Peyer's patch (tissue), 4 donors: ENCODE results near the gene DST. TPM values are rescaled to one million over a fixed set of nuclear protein-coding genes. Genes with fewer than 3 reads are reported as not detected.
A peak's percentile ranks its signal among the peaks of the same experiment; 100 is the strongest.

ENCODE experiments used
- DNase-seq, 3 donors: peaks; one replicate each; pipeline ENCODE4 v3.0.0-alpha.2; 2017 to 2019
- H3K27ac ChIP-seq, 4 donors: fragments of 200-600 bp; sonication (generic); one replicate each; pipeline ENCODE4 v1.5.1; 2016 to 2019
- H3K27me3 ChIP-seq, 2 donors: fragments of 200-600 bp; sonication (generic); one replicate each; pipeline ENCODE4 v1.5.1; 2019
- H3K36me3 ChIP-seq, 3 donors: fragments of 200-600 bp; sonication (generic); one replicate each; pipeline ENCODE4 v1.5.1; 2016 to 2019
- H3K4me1 ChIP-seq, 4 donors: fragments of 200-600 bp; sonication (generic); one replicate each; pipeline ENCODE4 v1.5.1; 2016 to 2019
- H3K4me3 ChIP-seq, 4 donors: fragments of 200-600 bp; sonication (generic); 1 replicate in 3 of 4; 2 replicates in 1 of 4; pipeline ENCODE4 v1.5.1; 2016 to 2019; ENCODE audit warnings: mild to moderate bottlenecking in 1 of 4
- H3K9me3 ChIP-seq, 4 donors: fragments of 200-600 bp; sonication (generic); one replicate each; pipeline ENCODE4 v1.5.1; 2016 to 2019; ENCODE audit warnings: mild to moderate bottlenecking in 1 of 4
- POLR2A ChIP-seq, 2 donors: fragments of 450-650 bp; IDR thresholded peaks; one replicate each; pipeline ENCODE4 v1.5.1; 2017; ENCODE audit warnings: antibody characterized with exemption in 2 of 2, mild to moderate bottlenecking in 2 of 2, moderate library complexity in 2 of 2
- total RNA-seq, 4 donors: library from RNA; depleted of rRNA; stranded (reverse); fragments of >200 nt; gene quantifications; one replicate each; pipeline ENCODE4 v1.1.0, GENCODE V29; 2016
- TF ChIP-seq, protein P1 (sequence below), 6 experiments: fragments of 450-650 bp in 4 of 6; fragments of 200-600 bp in 2 of 6; sonication (generic) in 1 of 6; IDR thresholded peaks; one replicate each; pipeline ENCODE4 v1.5.1; 2017 to 2019; ENCODE audit warnings: antibody characterized with exemption in 6 of 6, mild to moderate bottlenecking in 3 of 6, moderate library complexity in 1 of 6

Gene DST
- total RNA-seq, 4 donors from 2014 or later = 243 to 320 (median 285) TPM

DNA sequence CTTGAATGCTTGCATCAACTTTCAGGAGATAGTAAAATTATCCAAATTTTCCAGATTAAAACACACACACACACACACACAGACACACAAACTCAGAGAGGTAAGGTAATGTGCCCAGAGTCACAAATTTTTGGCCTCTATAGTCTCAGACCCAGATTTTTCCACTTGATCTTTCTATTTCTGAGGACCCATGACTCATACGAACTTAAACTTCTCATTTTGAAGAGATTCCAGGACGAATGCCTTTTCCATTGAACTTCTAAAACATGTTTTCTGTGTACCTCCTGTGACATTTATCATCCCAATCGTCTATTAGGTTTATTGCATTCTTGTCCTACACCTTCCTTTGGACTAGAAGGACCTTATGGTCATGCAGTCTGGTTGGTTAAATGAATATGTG is 222.4 kb downstream of the DST start:
- Histone ChIP-seq H3K4me3 (no peak overlapping the region), H3K27me3 (no peaks in the 10 kb centered on the region), H3K4me1 (no peaks in the 10 kb centered on the region), H3K9me3 (no peaks in the 10 kb centered on the region), H3K27ac (no peak overlapping the region), H3K36me3 (no peaks in the 10 kb centered on the region)
- DNase-seq = no peak
- TF ChIP-seq, protein P1, sequence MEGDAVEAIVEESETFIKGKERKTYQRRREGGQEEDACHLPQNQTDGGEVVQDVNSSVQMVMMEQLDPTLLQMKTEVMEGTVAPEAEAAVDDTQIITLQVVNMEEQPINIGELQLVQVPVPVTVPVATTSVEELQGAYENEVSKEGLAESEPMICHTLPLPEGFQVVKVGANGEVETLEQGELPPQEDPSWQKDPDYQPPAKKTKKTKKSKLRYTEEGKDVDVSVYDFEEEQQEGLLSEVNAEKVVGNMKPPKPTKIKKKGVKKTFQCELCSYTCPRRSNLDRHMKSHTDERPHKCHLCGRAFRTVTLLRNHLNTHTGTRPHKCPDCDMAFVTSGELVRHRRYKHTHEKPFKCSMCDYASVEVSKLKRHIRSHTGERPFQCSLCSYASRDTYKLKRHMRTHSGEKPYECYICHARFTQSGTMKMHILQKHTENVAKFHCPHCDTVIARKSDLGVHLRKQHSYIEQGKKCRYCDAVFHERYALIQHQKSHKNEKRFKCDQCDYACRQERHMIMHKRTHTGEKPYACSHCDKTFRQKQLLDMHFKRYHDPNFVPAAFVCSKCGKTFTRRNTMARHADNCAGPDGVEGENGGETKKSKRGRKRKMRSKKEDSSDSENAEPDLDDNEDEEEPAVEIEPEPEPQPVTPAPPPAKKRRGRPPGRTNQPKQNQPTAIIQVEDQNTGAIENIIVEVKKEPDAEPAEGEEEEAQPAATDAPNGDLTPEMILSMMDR (IDR thresholded peaks at IDR 0.05) = no peak
- no peak for TF ChIP-seq POLR2A (IDR thresholded peaks at IDR 0.05)

DNA sequence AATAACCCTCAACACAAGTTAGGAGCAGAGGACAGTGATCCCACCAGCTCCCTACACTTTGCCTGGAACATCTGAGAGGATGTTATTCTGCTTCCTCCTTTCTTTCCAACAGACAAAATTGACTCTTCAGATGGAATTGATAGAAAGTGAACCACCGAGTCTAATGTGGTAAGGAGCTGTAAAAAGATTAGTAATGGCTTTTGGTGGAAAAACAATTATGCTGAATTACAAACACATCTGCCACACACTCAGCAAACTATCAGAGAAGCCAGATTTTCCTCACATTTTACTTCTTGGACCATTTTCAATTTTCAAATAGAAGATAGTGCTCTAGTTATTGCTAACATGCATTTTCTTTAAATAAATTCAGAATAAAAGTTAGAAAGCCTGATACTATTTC is 223.5 kb downstream of the DST start:
- H3K4me3 ChIP-seq = no peak overlapping the region
- no peaks in the 10 kb centered on the region for H3K9me3 ChIP-seq
- no peak overlapping the region for H3K27ac ChIP-seq
- no peak for DNase-seq
- H3K27me3 ChIP-seq = no peaks in the 10 kb centered on the region
- H3K36me3 ChIP-seq = no peaks in the 10 kb centered on the region
- TF ChIP-seq, protein P1 (IDR thresholded peaks at IDR 0.05) = no peak
- no peak for TF ChIP-seq POLR2A (IDR thresholded peaks at IDR 0.05)
- H3K4me1 ChIP-seq = no peaks in the 10 kb centered on the region

DNA sequence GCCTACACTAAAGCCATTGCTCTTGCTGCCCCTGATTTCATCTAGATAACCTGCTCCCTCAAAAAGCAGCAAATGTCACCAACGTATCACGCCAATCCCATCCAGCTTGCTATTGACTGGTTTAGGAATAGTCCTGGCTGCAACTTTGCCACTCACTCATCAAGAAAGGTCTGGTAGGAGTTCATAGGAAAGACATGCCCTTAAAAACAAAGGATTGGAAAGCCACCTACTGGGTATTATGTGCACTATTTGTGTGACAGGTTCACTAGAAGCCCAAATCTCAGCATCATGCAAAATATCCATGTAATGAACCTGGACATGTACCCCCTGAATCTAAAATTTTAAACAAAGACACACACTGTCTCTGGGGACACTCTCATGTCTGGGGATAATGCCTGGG is 224.9 kb downstream of the DST start:
- no peak for DNase-seq
- H3K27ac ChIP-seq = no peak overlapping the region

DNA sequence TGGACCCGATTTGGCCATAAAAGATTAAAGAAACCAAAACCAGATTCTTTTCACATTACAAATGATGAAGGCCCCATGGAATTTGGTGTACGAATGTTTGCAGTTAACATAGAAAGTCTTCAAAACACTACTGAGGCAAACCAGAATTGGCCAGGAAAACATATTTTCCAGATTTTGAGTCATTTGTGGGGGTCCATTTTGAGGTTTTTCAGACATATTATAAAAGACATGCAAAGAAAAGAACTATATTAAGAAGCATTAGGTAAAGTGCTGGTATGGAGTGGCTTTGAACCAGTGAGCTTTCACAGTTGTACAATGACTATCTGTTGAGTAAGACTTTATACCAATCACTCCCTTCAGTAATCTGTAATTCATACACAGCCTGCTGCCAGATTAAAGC is 226.4 kb downstream of the DST start:
- no peak for TF ChIP-seq POLR2A (IDR thresholded peaks at IDR 0.05)
- TF ChIP-seq, protein P1 (IDR thresholded peaks at IDR 0.05) = no peak
- Histone ChIP-seq H3K4me3 (no peak overlapping the region), H3K4me1 (no peaks in the 10 kb centered on the region), H3K27ac (no peak overlapping the region), H3K36me3 (no peaks in the 10 kb centered on the region), H3K9me3 (no peaks in the 10 kb centered on the region), H3K27me3 (no peaks in the 10 kb centered on the region)
- DNase-seq = no peak

More for the DNA sequence above, 224.9 kb downstream of the DST start:
- Histone ChIP-seq H3K9me3 (no peaks in the 10 kb centered on the region), H3K36me3 (no peaks in the 10 kb centered on the region), H3K27me3 (no peaks in the 10 kb centered on the region), H3K4me1 (no peaks in the 10 kb centered on the region), H3K4me3 (no peak overlapping the region)
- no peak for TF ChIP-seq POLR2A (IDR thresholded peaks at IDR 0.05)
- TF ChIP-seq, protein P1 (IDR thresholded peaks at IDR 0.05) = peak in 2 of 6 experiments; percentile 16 to 35

DNA sequence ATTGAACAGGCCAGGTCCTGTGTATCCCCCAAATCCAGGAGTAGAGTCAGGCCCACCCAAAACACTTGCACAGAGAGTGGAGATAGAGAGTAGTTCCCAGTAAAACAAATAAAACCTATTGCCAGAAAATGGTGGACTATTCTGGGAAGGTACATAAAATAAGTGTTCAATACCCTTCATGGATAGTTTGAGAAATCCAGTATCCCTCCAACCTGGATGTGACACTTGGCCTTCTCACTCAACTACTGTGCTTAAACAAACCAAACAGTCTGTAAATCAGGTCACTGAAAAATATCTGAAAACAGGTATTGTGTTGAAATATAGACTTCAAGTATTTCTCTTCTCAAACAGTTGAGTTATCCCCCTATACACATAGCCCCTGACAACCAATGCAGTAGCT is 233.7 kb downstream of the DST start:
- no peaks in the 10 kb centered on the region for H3K27me3 ChIP-seq
- DNase-seq = no peak
- TF ChIP-seq POLR2A (IDR thresholded peaks at IDR 0.05) = no peak
- TF ChIP-seq, protein P1 (IDR thresholded peaks at IDR 0.05) = no peak
- no peak overlapping the region for H3K4me3 ChIP-seq
- no peak overlapping the region for H3K27ac ChIP-seq
- H3K9me3 ChIP-seq = no peaks in the 10 kb centered on the region
- H3K4me1 ChIP-seq = no peaks in the 10 kb centered on the region
- no peaks in the 10 kb centered on the region for H3K36me3 ChIP-seq
